GM21367 (cell line): ENCODE measurements around the gene ASXL2.

Experiments used
- ATAC-seq: cut with Tn5 transposase; IDR thresholded peaks from one replicate; pipeline ENCODE4 v1.9.1; 2021; ENCODE audit not compliant: unreplicated experiment

The ASXL2 gene

DNA sequence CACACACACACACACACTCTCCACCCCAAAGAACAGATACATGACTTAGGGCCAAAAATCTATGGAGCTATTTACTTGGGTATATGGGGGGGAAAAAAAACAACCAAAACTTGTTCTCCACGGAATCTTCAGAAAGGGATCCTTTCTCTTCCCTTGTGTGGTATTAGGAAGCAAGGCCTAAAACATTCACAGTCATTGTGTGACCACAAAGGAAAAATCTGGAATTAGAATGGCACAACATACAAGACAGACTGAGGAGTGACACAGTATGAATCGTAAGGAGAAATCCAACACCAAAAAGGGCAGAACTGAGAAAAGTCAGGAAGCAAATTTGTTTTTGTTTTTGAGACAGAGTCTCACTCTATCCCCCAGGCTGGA lies 70.3 kb downstream of the ASXL2 start:
- ATAC-seq, result no peak

DNA sequence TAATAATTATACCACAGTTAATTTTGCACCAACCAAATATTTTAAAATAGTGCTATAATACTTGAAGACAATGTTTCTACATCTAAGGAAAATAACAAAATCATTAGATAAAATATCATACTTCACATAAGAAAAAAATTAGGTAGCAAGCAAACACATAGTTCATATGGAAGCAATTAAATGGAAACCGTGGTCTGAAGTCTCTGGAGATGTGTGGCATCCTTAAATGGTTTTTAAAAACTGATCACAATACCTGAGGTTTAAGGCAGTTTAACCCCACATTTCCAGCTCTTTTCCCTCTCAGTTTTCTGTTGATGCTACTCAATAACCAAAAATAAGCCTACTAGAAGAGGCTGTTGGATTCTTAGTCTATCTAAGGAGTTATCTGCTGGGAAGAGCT lies 71.3 kb downstream of the ASXL2 start:
- ATAC-seq, result no peak

DNA sequence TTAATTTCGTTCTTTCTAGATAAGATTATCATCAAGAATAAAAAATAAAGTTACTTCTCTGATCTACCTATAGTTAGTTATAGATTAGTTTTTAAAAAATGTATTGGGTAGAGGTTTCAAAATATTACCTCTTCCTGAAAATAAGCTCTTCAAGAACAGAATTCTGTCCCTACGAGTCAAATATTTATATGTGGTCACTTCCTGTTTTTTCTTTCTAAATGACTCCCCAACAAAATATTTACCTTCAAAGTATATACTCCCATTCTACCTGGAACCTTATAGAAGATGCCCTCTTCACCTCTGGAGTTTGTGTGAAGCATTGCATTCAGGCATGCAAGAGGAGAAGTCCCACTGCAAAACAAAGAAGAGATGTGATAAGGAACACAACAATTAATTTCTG lies 72.3 kb downstream of the ASXL2 start:
- no peak for ATAC-seq

DNA sequence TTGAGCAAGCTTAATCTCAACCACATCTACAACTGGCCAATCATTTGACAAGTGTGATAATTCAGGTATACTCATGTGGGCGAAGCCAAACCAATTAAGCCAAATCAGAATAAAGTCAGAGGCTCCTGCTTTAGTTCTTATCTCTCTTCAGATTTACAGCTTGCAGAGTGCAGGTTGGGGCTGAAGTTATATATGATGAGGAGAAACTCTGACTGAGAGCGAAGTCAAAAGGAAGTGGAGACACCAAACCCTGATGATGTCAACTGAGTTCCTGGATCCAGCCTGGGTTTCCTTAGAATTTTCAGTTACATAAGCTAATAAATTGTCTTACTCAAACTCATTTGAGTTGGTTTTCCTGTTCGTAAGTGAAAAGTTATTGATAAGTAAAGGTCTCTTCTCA lies 73.9 kb downstream of the ASXL2 start:
- ATAC-seq, result no peak

DNA sequence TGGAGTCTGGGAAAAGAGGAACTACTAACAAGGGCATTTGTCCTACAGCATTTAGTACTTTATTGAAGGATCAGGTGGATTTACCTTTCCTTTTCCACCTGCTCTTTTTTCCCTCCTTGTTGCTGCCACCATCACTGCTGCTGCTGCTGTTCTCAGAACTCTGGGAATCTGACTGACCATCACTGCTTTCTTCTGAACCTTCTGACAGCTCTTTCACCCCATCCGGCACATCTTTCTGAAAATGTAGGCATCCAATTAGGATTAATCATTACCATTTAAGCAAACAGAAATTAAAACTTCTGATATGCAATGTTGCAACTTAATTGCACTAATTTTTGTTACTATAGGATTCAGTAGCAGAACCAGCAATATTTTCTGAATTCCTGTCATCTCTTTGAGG lies 79.0 kb downstream of the ASXL2 start:
- ATAC-seq, result no peak

DNA sequence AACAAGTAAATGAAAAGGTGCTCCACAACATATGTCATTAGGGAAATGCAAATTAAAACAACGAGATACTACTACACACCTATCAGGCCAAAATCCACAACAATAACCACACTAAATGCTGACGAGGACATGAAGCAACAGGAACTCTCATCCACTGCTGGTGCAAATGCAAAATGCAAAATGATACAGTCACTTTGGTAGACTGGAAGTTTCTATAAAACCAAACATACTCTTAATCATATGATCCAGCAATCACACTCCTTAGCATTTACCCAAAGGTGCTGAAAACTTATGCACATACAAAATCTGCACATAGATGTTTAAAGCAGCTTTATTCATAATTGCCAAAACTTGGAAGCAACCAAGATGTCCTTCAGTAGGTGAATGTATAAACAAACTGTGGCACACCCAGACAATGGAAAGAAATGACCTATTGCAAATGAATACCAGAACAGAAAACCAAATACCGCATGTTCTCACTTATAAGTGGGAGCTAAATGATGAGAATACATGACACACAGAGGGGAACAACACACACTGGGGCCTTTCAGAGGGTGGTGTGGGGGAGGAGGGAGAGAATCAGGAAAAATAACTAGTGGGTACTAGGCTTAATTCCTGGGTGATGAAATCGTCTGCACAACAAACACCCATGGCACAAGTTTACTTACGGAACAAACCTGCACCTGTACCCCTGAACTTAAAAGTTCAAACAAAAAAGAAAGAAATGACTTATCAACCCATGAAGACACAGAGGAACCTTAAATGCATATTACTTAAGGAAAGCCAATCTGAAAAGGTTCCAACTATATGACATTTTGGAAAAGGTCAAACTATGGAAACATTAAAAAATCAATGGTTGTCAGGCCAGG lies 80.4 kb downstream of the ASXL2 start:
- ATAC-seq, result no peak

DNA sequence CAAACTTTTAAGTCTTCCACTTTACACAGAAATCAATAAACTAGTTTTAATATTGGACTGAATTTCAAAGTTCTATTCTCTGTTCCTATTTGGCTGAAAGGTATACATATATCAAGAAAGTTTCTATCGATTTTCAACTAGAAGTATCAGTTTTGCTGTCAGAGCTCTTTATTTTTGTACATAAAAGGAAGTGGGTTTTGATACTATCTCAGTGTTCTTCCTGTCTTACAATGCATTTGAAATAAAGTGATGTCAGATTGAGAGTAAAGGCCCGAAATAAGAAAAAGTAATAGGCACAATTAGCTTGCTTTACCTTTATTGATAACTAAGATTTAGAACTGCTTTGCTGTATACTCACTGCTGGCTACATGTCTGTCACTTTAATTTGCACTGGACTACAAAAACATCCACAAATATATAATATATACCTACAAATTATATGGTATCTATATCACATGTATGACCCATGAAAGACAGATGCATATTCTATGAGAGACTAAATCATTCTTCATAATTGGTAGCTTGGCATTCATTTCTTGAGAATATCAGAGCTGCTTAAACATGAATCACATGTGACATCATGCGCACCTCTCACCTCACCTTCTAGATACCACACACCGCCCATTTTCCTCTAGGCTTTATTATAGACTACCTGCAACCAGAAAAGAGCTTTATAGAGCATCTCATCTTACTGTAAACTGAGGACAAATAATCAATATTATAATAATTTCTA lies 83.6 kb downstream of the ASXL2 start:
- ATAC-seq, result peak; percentile 60

DNA sequence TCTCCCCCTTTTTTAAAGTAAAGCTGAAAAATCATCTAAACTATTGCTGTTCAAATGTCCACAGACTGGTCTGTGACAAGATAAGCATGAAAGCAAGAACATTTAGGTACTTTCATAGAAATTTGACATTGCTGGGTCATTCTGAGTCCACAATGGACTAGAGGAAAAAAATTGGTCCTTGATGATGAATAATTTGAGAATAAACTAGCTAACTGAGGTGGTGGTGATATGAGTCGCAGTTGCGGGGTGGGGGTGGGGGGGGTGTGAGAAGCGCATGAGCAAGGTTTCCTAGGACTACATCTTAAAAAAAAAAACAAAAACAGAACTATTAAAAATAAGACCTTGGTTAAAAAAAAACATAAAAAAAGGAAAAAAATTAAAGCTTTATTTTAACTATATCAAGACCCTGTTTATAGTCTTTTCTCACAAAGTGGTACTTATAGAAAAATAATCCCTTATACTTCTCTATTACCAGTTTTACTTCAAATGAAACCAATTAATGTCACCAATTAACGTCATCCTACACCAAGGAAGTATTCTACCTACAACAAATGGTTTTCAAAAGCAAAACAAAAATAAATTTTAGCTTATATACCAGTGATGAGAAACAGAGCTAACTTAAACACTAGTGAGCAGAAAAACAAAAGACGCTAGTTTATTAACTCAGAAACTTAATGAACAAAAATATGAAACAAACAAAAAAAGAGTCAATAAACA lies 88.1 kb downstream of the ASXL2 start:
- ATAC-seq, result no peak

DNA sequence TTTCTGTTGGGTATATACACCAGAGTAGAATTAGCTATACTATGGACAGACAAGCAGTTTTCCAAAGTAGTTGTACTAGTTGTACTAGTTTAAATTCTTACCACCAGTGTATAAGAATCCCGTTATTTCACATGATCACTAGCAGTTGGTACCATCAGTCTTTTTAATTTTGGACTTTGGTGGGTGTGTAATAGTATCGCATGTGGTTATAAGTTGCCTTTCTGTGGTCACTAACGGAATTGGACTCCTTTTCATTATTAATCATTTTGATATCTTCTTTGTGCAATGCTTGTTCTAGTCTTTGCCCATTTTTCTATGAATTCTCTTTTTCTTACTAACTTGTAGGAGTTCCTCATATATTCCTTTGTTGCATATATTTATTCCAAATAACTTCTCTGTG lies 89.8 kb downstream of the ASXL2 start:
- ATAC-seq, result no peak

DNA sequence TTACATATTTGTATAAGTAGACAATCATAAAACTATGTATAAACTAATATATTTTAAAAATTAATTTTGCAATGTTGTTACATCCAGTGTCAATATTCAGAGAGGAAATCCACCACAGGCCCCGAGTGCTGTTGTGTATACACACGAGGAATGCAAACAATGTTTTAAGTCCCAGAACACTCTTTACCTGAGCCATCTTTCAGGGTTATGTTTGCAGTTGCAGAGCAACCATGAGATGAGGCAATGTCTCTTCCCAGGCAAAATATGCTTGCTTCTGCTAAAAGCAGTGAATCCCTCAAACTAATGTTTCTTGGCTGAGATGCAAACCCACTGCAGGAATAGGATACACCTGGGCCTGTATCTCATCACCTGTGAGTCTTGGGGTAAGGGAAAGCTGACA lies 91.3 kb downstream of the ASXL2 start:
- ATAC-seq, result no peak

DNA sequence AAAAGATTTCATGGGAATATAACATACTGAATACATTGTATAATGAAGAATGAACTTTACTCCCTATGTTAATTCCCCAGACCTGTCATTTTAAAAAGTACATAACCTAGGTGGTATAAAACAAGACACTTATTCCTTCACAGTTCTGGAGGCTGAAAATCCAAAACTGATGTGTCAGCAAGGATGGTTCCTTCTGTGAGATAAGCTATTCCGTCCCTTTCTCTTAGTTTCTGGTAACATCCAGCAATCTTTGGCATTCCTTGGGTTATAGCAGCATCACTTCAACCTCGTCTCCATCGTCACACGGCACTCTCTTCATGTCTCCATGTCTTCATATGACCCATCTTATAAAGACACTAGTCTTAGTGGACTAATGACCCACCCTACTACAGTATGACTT lies 93.9 kb downstream of the ASXL2 start:
- ATAC-seq, result no peak

DNA sequence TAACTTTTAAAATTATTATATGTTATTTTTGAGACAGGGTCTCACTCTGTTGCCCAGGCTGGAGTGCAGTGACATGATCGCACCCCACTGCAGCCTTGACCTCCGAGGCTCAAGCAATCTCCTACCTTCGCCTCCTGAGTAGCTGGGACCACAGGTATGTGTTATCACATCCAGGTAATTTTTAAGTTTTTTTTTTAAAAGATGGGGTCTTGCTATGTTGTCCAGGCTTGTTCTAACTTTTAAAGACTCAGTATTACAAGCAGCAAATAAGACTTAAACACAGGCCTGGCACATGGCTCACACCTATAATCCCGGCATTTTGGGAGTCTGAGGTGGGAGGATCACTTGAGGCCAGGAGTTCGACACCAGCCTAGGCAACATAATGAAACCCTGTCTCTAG lies 101.2 kb downstream of the ASXL2 start:
- no peak for ATAC-seq

DNA sequence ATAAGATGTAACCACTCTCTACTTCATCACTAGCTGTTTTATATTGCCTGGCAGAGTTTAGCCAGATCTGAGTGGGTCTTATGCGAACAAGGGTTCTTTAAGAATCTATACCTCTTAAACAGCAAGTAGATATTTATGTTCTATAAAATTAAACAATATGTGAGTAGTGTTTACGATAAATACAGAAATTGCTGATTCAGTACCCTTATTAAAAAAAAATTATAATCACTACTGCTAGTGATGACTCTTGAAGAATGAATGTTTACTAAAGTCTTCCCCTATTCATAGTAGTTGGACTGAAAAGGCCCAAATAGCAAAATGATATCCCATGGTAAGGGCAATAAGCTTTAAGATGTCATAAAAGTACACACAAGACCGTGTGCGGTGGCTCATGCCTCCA lies 106.2 kb downstream of the ASXL2 start:
- ATAC-seq, result no peak

DNA sequence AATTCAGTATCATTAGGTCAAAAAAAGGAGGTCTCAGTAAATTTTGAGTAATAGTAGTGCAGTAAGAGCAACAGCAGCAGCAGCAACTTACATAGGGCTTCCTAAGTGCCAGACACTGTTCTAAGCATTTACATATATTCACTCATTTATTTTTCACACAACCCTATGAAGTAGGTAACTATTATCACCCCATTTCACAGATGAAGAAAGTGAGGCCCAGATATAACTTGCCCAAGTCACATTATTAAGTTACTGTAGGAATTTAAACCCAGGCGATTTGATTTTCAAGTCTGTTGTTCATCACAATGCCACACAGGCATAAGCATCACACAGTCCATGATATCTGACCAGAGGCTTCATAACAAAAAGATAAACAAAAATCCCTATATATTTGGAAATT lies 114.7 kb downstream of the ASXL2 start:
- ATAC-seq, result no peak

DNA sequence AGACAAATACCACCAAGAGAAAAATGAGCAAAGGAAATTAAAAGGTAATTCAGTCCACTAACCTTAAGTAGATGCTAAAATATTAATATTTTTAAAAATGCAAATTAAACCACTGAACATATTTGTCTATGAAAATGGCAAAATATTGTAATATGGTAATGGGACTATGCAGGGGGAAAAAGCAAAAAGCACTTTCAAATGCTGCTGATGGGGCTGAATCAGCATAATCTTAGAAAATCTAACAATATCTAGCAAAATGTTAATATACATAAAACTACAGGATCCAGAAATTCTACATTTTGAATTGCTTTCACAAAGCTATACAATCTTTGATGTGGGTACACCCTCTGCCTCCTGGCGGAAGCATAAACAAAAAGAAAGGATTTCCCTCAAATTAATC lies 118.0 kb downstream of the ASXL2 start:
- no peak for ATAC-seq

DNA sequence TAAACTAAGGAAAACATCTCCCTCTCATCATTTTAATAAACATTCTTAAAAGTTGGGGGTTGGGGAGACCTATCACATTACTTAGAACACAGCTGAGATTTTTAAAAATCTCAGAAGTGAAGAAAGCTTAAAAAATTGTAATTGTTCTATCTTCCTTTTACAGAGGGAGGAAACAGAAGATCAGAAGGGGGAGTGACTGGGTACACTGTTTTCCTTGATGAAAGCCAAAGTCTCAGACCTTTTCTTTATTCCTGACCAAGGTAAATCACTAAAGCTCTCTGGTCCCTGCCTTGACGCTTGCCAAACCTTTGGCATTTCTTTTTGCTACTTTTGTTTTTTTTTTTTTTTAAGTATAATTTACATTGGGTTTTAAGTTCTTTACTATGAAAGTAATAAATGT lies 119.9 kb downstream of the ASXL2 start:
- ATAC-seq, result no peak

DNA sequence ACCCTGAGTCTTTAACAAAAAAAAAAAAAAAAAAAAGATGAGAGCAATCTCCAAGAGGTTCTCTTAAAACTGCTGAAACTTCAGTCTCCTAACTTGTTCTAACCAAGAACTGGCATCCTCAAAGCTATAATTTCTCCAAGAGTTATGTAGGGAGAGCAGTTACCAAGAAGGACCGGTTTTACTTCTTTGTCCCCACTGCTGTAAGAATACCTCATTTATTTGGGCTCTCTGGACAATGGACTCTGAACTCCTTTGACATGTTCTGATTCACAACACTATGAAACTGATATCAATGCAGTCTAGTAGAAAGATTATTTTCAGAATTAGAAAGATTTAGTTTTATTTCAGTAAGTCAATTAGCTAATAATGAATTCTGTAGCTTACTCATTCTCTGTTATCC lies 120.4 kb downstream of the ASXL2 start:
- no peak for ATAC-seq

DNA sequence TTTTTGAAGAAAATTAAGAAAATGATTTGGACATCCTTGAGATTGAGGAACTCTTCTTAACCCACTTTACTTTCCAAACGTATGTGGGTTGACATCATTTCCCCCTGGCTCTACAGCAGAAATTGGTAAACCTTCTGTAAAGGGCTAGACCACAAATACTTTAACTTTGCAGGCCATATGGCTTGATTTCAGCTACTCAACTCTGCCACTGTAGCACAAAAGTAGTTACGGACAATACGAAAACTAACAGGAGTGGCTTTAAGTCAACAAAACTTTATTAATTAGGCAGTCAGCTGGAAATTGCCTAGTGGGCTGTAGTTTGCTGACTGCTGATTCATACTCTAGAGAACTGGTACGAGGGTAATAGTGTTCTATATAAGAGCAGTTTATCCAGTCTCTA lies 121.8 kb downstream of the ASXL2 start:
- ATAC-seq, result no peak

DNA sequence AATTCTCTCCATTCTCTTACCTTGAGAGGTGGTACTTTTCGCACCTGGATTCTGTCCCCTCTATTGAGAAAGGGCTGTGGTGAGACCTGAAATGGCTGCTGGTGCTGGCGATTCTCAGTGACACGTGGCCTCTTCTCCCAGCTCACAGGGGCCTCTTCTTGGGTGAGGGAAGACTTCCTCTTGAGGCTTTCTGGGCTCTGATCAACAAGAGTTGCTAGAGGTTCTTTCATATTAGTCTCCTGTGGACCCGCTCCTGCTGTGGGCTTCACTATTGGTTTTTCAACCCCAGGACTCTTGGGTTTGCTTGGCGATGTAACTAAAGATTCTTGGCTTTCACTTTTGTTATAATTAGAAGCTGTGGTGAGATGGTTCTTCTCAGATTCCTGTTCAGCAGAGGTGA lies 128.6 kb downstream of the ASXL2 start:
- ATAC-seq, result no peak

DNA sequence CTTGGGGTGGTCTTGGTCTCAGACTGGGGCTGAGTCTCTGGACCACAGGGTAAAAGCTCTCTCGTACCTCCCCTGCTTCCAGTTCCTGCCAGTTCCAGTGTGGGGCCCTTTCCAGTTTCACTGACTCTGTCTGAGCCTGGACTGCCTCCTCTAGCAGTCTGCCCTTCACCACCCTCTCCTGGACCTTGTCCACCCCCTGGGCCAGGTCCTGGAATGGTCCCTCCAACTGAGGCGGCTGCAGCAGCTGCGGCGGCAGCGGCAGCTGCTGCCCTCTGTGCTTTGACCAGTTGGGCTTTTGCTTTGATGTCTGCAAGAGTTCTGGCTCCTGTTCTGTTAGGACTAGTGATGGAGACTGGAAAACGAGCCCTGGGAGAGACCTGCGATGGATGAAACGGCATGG lies 134.2 kb downstream of the ASXL2 start:
- no peak for ATAC-seq

DNA sequence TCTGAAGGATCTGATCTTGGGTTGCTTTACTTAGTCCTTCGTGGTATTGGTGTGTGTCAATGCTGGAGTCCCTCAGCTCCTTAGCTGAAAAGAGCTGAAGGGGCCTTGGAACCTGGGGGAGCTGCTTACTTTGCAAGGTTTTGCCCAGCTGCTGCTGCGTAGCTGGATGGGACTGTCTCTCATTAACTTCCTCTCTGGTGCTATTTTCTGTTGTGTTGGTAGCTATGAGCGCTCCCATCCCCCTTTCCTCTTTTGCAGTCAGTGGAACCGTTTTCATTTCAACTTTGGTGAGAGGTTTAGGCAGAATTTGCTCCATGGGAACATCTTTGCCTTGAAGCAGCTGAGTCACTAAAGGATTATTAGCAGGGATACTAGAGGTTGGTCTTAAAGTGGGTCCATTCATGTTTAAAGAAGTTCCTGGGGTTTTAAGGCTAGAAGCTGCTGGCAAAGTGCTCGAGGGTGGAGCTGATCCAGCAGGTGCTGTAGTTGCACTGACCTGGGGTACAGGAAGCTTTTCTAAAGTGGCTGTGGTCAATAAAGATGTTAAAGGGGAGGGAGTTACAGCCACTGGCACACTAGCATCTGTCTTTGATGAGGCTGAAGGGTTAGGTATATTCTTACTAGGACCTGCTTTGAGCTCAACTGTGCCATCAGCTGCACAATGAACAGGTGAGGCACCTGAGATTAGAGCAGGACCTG lies 135.0 kb downstream of the ASXL2 start:
- ATAC-seq, result no peak
